ENCODE results near the gene ZNF770. TPM values are rescaled to one million over a fixed set of nuclear protein-coding genes. Genes with fewer than 3 reads are reported as not detected.

The ZNF770 gene
- 30.7 and 32.9 TPM in 2 replicates for total RNA-seq

DNA sequence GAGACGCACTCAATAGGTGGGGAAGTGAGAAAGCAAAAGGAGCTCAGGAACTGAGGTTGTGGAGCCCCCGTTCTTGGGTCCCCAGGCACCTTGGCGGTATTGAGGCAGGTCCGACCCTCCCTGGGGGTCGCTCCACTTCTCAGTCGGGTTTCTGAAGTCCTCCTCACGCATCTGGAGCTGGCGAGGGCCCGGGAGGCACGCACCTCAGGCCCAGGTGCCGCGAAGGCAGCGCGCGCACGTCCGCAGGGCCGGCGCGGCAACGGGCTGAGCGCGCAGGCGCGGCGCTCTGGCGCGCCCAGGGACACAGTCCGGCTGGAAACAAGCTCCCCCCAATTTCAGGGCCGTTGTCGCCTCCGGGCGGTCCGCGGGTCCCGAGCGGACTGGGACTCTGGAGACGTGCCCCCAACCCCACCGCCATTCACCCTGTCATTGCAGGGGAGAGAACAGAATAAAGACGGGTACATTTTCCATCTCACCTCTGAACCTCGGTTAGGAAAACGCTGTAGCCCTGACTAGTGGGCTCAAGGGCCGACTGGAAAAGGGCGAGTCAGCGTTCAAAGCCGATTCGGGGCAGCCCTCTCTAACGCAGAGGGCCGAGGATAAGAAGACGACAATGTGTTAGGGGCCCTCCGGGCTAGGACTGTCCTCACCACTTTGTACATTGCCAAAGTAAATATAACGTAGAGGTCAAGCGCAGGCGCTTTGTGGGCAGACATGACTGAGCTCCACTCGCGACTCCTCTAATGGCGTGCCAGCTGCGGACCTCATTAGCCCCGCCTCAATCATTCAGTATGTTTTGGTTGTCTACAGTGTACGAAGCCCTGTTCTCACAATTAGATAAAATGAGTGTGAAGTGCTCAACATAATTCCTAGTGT lies at the start of gene ZNF770:
Gene ZNF770, minus strand, starts transcription at position 261 of the 876 bp plus-strand sequence. CDS start 4,853 bp downstream, outside the sequence.

GRCh38 chr15:34969340-34970097 lies 18.6 kb downstream of the ZNF770 start, which contains the start of gene AQR:
Gene AQR, minus strand, starts transcription at chr15:34969742. Its CDS starts 129 bp downstream, at chr15:34969613.

Other genes starting within 250 kb of the ZNF770 start
- gene GJD2, start 233.3 kb downstream of the ZNF770 start, total RNA-seq = not detected in 2 replicates
- not detected in 2 replicates for gene ACTC1, start 192.7 kb downstream of the ZNF770 start, total RNA-seq
- gene AQR, start 18.5 kb downstream of the ZNF770 start, total RNA-seq = 20.2 and 29.8 TPM in 2 replicates
- gene NANOGP8, start 97.0 kb upstream of the ZNF770 start, total RNA-seq = 0.15 and 0.33 TPM in 2 replicates

Data from smooth muscle cell of trachea (primary cell).